WTC11 (cell line): ENCODE results near the gene MACROD2. TPM values are rescaled to one million over a fixed set of nuclear protein-coding genes. Genes with fewer than 3 reads are reported as not detected.

Source experiments
- ATAC-seq: fragments of 200-7000 bp; cut with Tn5 transposase; 2 replicates; pipeline ENCODE4 v1.10.0; 2021; ENCODE audit warnings: mild to moderate bottlenecking, moderate library complexity
- CTCF ChIA-PET: fragments of 300-600 bp; sonication (Branson Sonifier 250); formaldehyde crosslinking; loops from one replicate; lab custom pipeline; 2021; ENCODE audit warnings: antibody characterized with exemption; lab: Charles Lee
- POLR2A ChIA-PET: fragments of 350-600 bp; sonication (Branson Sonifier 250); formaldehyde crosslinking; loops from one replicate; lab custom pipeline; 2021; ENCODE audit warnings: antibody characterized with exemption; lab: Charles Lee
- DNase-seq: peaks from one replicate; pipeline ENCODE4 v3.0.0; 2021; ENCODE audit warnings: low spot score
- H3K27ac Mint-ChIP-seq: 2 replicates; pipeline ENCODE4 v1.8.0; 2021; ENCODE audit warnings: mixed read lengths
- H3K27me3 Mint-ChIP-seq: 2 replicates; pipeline ENCODE4 v1.8.0; 2021; ENCODE audit warnings: low read depth, mild to moderate bottlenecking, moderate library complexity, mixed read lengths
- H3K36me3 Mint-ChIP-seq: 2 replicates; pipeline ENCODE4 v1.8.0; 2021; ENCODE audit warnings: mixed read lengths
- H3K4me1 Mint-ChIP-seq: 2 replicates; pipeline ENCODE4 v1.8.0; 2022; ENCODE audit warnings: mixed read lengths
- H3K4me3 Mint-ChIP-seq: 2 replicates; pipeline ENCODE4 v1.8.0; 2021; ENCODE audit warnings: mild to moderate bottlenecking, moderate library complexity, mixed read lengths
- H3K9me3 Mint-ChIP-seq: 2 replicates; pipeline ENCODE4 v1.8.0; 2021; ENCODE audit warnings: mixed read lengths
- CREM ChIP-seq: sonication (generic); formaldehyde crosslinking; IDR thresholded peaks from 2 replicates; pipeline ENCODE4 v1.8.1; 2022; ENCODE audit warnings: mild to moderate bottlenecking, missing genetic modification reagents, moderate library complexity
- ELF4 ChIP-seq: sonication (generic); formaldehyde crosslinking; IDR thresholded peaks from 2 replicates; pipeline ENCODE4 v1.8.1; 2022; ENCODE audit warnings: low read depth, mild to moderate bottlenecking, moderate library complexity, missing genetic modification reagents
- EMX1 ChIP-seq: fragments of 250-450 bp; sonication (Bioruptor Pico); IDR thresholded peaks from 2 replicates; pipeline ENCODE4 v1.8.0; 2021; ENCODE audit warnings: mild to moderate bottlenecking
- FOXJ3 ChIP-seq: sonication (generic); formaldehyde crosslinking; IDR thresholded peaks from 2 replicates; pipeline ENCODE4 v1.9.0; 2021; ENCODE audit warnings: missing genetic modification reagents, mild to moderate bottlenecking, borderline replicate concordance
- GABPB1 ChIP-seq: sonication (generic); formaldehyde crosslinking; IDR thresholded peaks from 2 replicates; pipeline ENCODE4 v1.8.1; 2023; ENCODE audit warnings: mild to moderate bottlenecking, missing genetic modification reagents
- KAT7 ChIP-seq: sonication (generic); formaldehyde crosslinking; IDR thresholded peaks from 2 replicates; pipeline ENCODE4 v1.8.1; 2023; ENCODE audit warnings: missing genetic modification reagents, mild to moderate bottlenecking, borderline replicate concordance
- MXD4 ChIP-seq: fragments of 250-450 bp; sonication (Bioruptor Pico); IDR thresholded peaks from 2 replicates; pipeline ENCODE4 v1.8.0; 2021; ENCODE audit warnings: mild to moderate bottlenecking, moderate library complexity, borderline replicate concordance
- RORB ChIP-seq: fragments of 250-450 bp; sonication (Bioruptor Pico); IDR thresholded peaks from 2 replicates; pipeline ENCODE4 v1.9.0; 2021; ENCODE audit warnings: mild to moderate bottlenecking
- SMAD3 ChIP-seq: sonication (generic); formaldehyde crosslinking; IDR thresholded peaks from 2 replicates; pipeline ENCODE4 v1.8.0; 2022; ENCODE audit warnings: missing genetic modification reagents, mild to moderate bottlenecking, borderline replicate concordance
- ZNF219 ChIP-seq: sonication (generic); formaldehyde crosslinking; IDR thresholded peaks from 2 replicates; pipeline ENCODE4 v1.8.0; 2023; ENCODE audit warnings: missing genetic modification reagents, mild to moderate bottlenecking, borderline replicate concordance
- ZNF416 ChIP-seq: fragments of 250-450 bp; sonication (Bioruptor Pico); IDR thresholded peaks from 2 replicates; pipeline ENCODE4 v1.9.0; 2021; ENCODE audit warnings: mild to moderate bottlenecking, inconsistent platforms
- ZNF423 ChIP-seq: fragments of 250-450 bp; sonication (Bioruptor Pico); IDR thresholded peaks from 2 replicates; pipeline ENCODE4 v2.1.2; 2022; ENCODE audit warnings: mild to moderate bottlenecking, moderate library complexity
- total RNA-seq: library from RNA; stranded (reverse); gene quantifications from 3 replicates; pipeline ENCODE4 v1.2.3, GENCODE V29; 2021
- TF ChIP-seq, protein P1 (sequence below): sonication (generic); formaldehyde crosslinking; IDR thresholded peaks from 2 replicates; pipeline ENCODE4 v1.8.1; 2022; ENCODE audit warnings: low read depth, missing genetic modification reagents, borderline replicate concordance
- TF ChIP-seq, protein P2 (sequence below): fragments of 250-450 bp; sonication (Bioruptor Pico); IDR thresholded peaks from 2 replicates; pipeline ENCODE4 v1.9.0; 2021; ENCODE audit warnings: moderate library complexity, mild to moderate bottlenecking, inconsistent platforms, borderline replicate concordance
- TF ChIP-seq, protein P3 (sequence below): sonication (generic); formaldehyde crosslinking; IDR thresholded peaks from 2 replicates; pipeline ENCODE4 v1.8.0; 2022; ENCODE audit warnings: mild to moderate bottlenecking, missing genetic modification reagents
- TF ChIP-seq, protein P4 (sequence below): sonication (generic); formaldehyde crosslinking; IDR thresholded peaks from 2 replicates; pipeline ENCODE4 v1.8.0; 2022; ENCODE audit warnings: mild to moderate bottlenecking, missing genetic modification reagents
- TF ChIP-seq, protein P5 (sequence below): sonication (generic); formaldehyde crosslinking; IDR thresholded peaks from 2 replicates; pipeline ENCODE4 v1.8.0; 2022; ENCODE audit warnings: missing genetic modification reagents
- TF ChIP-seq, protein P6 (sequence below): fragments of 250-450 bp; sonication (Bioruptor Pico); conservative IDR thresholded peaks from 2 replicates; pipeline ENCODE4 v1.9.0; 2021; ENCODE audit warnings: mild to moderate bottlenecking
- TF ChIP-seq, protein P7 (sequence below): sonication (generic); formaldehyde crosslinking; IDR thresholded peaks from 2 replicates; pipeline ENCODE4 v1.8.1; 2022; ENCODE audit warnings: missing genetic modification reagents, borderline replicate concordance

Gene MACROD2
- total RNA-seq, 1 experiment from 2014 or later: 4.1 TPM

DNA sequence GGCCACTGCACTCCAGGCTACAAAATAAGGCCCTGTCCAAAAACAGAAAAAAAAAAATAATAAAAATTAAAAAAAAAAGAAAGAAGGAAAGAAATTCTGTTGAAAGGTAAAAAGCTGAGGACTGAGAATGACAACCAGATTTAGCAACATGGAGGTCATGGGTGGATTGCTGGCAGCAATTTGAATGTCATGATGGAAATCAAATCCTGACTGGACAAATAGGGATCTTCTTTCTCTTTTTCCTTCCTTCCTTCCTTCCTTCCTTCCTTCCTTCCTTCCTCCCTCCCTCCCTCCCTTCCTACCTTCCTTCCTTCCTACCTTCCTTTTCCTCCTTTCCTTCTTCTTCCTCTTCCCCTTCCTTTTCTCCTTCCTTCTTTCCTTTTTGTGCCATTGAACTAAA is 895.4 kb downstream of the MACROD2 start (continued):
- TF ChIP-seq, protein P1, sequence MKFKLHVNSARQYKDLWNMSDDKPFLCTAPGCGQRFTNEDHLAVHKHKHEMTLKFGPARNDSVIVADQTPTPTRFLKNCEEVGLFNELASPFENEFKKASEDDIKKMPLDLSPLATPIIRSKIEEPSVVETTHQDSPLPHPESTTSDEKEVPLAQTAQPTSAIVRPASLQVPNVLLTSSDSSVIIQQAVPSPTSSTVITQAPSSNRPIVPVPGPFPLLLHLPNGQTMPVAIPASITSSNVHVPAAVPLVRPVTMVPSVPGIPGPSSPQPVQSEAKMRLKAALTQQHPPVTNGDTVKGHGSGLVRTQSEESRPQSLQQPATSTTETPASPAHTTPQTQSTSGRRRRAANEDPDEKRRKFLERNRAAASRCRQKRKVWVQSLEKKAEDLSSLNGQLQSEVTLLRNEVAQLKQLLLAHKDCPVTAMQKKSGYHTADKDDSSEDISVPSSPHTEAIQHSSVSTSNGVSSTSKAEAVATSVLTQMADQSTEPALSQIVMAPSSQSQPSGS: no peak
- TF ChIP-seq SMAD3 (CRISPR knock-in tag): no peak

DNA sequence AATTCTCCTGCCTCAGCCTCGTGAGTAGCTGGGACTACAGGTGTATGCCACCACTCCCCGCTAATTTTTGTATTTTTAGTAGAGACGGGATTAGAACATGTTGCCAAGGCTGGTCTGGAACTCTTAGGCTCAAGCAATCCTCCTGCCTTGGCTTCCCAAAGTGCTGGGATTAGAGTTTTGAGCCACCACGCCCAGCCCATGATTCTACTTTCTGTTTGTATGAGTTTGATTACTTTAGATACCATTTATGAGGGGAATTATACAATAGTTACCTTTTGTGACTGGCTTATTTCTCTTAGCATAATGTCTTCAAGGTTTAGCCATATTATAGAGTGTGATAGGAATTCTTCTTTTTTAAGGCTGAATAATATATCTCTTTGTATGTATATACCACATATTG is 897.5 kb downstream of the MACROD2 start:
- TF ChIP-seq, protein P2, sequence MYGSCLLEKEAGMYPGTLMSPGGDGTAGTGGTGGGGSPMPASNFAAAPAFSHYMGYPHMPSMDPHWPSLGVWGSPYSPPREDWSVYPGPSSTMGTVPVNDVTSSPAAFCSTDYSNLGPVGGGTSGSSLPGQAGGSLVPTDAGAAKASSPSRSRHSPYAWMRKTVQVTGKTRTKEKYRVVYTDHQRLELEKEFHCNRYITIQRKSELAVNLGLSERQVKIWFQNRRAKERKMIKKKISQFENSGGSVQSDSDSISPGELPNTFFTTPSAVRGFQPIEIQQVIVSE (CRISPR knock-in tag): no peak
- TF ChIP-seq FOXJ3 (CRISPR knock-in tag): no peak
- no peak for TF ChIP-seq GABPB1 (CRISPR knock-in tag)
- TF ChIP-seq ZNF416: no peak
- TF ChIP-seq, protein P1: no peak
- TF ChIP-seq, protein P3, sequence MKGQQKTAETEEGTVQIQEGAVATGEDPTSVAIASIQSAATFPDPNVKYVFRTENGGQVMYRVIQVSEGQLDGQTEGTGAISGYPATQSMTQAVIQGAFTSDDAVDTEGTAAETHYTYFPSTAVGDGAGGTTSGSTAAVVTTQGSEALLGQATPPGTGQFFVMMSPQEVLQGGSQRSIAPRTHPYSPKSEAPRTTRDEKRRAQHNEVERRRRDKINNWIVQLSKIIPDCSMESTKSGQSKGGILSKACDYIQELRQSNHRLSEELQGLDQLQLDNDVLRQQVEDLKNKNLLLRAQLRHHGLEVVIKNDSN (CRISPR knock-in tag): no peak
- no peak for TF ChIP-seq MXD4 (CRISPR knock-in tag)
- TF ChIP-seq KAT7 (CRISPR knock-in tag): no peak
- TF ChIP-seq EMX1: no peak
- TF ChIP-seq ELF4 (CRISPR knock-in tag): no peak
- TF ChIP-seq, protein P4, sequence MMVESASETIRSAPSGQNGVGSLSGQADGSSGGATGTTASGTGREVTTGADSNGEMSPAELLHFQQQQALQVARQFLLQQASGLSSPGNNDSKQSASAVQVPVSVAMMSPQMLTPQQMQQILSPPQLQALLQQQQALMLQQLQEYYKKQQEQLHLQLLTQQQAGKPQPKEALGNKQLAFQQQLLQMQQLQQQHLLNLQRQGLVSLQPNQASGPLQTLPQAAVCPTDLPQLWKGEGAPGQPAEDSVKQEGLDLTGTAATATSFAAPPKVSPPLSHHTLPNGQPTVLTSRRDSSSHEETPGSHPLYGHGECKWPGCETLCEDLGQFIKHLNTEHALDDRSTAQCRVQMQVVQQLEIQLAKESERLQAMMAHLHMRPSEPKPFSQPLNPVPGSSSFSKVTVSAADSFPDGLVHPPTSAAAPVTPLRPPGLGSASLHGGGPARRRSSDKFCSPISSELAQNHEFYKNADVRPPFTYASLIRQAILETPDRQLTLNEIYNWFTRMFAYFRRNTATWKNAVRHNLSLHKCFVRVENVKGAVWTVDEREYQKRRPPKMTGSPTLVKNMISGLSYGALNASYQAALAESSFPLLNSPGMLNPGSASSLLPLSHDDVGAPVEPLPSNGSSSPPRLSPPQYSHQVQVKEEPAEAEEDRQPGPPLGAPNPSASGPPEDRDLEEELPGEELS (CRISPR knock-in tag): no peak
- TF ChIP-seq, protein P5, sequence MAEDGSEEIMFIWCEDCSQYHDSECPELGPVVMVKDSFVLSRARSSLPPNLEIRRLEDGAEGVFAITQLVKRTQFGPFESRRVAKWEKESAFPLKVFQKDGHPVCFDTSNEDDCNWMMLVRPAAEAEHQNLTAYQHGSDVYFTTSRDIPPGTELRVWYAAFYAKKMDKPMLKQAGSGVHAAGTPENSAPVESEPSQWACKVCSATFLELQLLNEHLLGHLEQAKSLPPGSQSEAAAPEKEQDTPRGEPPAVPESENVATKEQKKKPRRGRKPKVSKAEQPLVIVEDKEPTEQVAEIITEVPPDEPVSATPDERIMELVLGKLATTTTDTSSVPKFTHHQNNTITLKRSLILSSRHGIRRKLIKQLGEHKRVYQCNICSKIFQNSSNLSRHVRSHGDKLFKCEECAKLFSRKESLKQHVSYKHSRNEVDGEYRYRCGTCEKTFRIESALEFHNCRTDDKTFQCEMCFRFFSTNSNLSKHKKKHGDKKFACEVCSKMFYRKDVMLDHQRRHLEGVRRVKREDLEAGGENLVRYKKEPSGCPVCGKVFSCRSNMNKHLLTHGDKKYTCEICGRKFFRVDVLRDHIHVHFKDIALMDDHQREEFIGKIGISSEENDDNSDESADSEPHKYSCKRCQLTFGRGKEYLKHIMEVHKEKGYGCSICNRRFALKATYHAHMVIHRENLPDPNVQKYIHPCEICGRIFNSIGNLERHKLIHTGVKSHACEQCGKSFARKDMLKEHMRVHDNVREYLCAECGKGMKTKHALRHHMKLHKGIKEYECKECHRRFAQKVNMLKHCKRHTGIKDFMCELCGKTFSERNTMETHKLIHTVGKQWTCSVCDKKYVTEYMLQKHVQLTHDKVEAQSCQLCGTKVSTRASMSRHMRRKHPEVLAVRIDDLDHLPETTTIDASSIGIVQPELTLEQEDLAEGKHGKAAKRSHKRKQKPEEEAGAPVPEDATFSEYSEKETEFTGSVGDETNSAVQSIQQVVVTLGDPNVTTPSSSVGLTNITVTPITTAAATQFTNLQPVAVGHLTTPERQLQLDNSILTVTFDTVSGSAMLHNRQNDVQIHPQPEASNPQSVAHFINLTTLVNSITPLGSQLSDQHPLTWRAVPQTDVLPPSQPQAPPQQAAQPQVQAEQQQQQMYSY: no peak
- no peak for TF ChIP-seq ZNF423 (CRISPR knock-in tag)
- no peak for TF ChIP-seq ZNF219 (CRISPR knock-in tag)
- TF ChIP-seq, protein P6, sequence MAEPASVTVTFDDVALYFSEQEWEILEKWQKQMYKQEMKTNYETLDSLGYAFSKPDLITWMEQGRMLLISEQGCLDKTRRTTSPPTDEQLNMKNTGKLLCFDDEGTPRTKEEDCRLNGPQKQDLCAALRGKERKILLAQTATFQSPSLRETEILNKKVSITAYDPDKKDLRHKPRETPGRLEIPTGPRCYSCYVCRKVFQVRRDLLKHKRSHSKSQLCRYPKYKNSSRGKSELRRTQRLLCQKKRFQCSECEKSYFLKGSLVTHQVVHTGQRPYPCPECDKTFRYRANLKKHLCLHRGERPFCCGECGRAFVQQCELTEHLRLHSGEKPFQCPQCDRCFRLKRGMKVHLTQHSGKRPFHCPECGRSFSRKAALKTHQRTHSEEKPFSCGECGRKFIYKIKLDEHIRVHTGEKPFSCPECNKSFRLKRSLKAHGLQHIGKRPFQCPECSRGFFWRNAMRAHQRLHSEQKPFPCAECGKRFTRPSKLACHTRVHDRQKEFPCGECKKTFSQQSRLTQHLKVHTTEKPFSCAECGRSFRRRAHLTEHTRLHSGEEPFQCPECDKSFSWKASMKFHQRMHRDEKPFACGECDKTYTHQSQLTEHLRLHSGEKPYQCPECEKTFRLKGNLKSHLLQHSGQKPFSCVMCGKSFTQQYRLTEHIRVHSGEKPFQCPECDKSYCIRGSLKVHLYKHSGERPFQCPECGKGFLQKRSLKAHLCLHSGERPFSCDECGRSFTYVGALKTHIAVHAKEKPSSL: no peak
- TF ChIP-seq CREM (CRISPR knock-in tag): no peak
- no peak for TF ChIP-seq RORB (CRISPR knock-in tag)
- TF ChIP-seq, protein P7, sequence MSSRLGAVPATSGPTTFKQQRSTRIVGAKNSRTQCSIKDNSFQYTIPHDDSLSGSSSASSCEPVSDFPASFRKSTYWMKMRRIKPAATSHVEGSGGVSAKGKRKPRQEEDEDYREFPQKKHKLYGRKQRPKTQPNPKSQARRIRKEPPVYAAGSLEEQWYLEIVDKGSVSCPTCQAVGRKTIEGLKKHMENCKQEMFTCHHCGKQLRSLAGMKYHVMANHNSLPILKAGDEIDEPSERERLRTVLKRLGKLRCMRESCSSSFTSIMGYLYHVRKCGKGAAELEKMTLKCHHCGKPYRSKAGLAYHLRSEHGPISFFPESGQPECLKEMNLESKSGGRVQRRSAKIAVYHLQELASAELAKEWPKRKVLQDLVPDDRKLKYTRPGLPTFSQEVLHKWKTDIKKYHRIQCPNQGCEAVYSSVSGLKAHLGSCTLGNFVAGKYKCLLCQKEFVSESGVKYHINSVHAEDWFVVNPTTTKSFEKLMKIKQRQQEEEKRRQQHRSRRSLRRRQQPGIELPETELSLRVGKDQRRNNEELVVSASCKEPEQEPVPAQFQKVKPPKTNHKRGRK (CRISPR knock-in tag): no peak
- Mint-ChIP-seq H3K4me1 (peaks cover 9% of the 10 kb centered on the region; the same call in 1 of the 2 replicates), H3K27ac (no peak overlapping the region), H3K36me3 (peaks cover 3% of the 10 kb centered on the region), H3K4me3 (no peak overlapping the region), H3K9me3 (peaks cover 11% of the 10 kb centered on the region), H3K27me3 (no peaks in the 10 kb centered on the region)
- CTCF ChIA-PET: no interaction called here
- POLR2A ChIA-PET: no interaction called here
- DNase-seq (no peak), ATAC-seq (no peak)
